ENCODE measurements around the gene MEGF6.

- no peak for TF ChIP-seq POLR2A (IDR thresholded peaks at IDR 0.05; ENCODE audit: low read length)
- TF ChIP-seq GATA1 (IDR thresholded peaks at IDR 0.05; ENCODE audit: low read depth, low read length) = no peak
Observed at GRCh38 chr1:3641816-3642215, 30.5 kb upstream of the MEGF6 start.

Measured in erythroblast (primary cell).